ENCODE data around the gene STMP1.

The STMP1 gene

DNA sequence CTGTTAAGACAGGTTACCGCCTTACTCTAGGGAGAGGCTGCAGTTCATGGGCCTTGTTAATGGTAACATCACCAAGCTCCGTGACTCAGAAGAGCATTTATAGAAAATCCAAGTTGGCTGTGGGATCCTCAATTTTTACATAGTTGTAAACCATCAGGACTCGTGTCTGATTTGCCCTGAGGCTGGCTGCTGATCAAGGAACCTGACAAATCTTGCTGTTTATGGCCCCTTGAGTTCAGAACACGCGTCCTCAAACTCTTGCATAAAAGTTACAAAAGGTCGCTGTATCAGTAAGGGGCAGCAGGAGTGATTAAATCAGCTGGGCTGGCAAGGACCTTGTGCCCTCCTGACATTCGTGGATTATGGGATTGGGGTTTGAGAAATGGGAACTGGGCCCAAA is 61.1 kb downstream of the STMP1 start:
- no peak overlapping the region for H3K4me2 ChIP-seq (ENCODE audit: low read length)
- H3F3A ChIP-seq (ENCODE audit: control insufficient read depth, insufficient read depth), result no peaks in the 10 kb centered on the region
- no peaks in the 10 kb centered on the region for H3K9me2 ChIP-seq (replicated peaks; ENCODE audit: control insufficient read depth, low read length)
- no peaks in the 10 kb centered on the region for H3K36me3 ChIP-seq (ENCODE audit: control insufficient read depth, low read length)
- no peaks in the 10 kb centered on the region for H3K9me3 ChIP-seq (ENCODE audit: control insufficient read depth, insufficient read depth, low read length)
- H3K79me2 ChIP-seq (ENCODE audit: control insufficient read depth, low read length), result no peaks in the 10 kb centered on the region
- no peak overlapping the region for H3K27ac ChIP-seq (ENCODE audit: low read depth, low read length)
- H3K27me3 ChIP-seq (ENCODE audit: control insufficient read depth, low read length), result 0 out of 2 replicates have a peak, but pooled peaks cover 5% of the 10 kb centered on the region
- H3K4me3 ChIP-seq (ENCODE audit: low read length), result no peak overlapping the region
- H4K20me1 ChIP-seq (ENCODE audit: control insufficient read depth, insufficient read depth, low read depth, low read length), result no peaks in the 10 kb centered on the region
- no peaks in the 10 kb centered on the region for H3K4me1 ChIP-seq (ENCODE audit: control insufficient read depth, low read length)
- TF ChIP-seq EZH2phosphoT487 (IDR thresholded peaks at IDR 0.05; ENCODE audit: borderline replicate concordance, low read length), result no peak
- TF ChIP-seq, protein P1, sequence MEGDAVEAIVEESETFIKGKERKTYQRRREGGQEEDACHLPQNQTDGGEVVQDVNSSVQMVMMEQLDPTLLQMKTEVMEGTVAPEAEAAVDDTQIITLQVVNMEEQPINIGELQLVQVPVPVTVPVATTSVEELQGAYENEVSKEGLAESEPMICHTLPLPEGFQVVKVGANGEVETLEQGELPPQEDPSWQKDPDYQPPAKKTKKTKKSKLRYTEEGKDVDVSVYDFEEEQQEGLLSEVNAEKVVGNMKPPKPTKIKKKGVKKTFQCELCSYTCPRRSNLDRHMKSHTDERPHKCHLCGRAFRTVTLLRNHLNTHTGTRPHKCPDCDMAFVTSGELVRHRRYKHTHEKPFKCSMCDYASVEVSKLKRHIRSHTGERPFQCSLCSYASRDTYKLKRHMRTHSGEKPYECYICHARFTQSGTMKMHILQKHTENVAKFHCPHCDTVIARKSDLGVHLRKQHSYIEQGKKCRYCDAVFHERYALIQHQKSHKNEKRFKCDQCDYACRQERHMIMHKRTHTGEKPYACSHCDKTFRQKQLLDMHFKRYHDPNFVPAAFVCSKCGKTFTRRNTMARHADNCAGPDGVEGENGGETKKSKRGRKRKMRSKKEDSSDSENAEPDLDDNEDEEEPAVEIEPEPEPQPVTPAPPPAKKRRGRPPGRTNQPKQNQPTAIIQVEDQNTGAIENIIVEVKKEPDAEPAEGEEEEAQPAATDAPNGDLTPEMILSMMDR (IDR thresholded peaks at IDR 0.05; ENCODE audit: low read depth, low read length, poor library complexity, severe bottlenecking), result no peak

Data from DOHH2 (cell line).